MM.1S (cell line): ENCODE results near the gene FOXP1.

Source experiments
- DNase-seq: peaks from one replicate; pipeline ENCODE4 v3.0.0-alpha.2; 2015
- H2AFZ ChIP-seq: fragments of 300-600 bp; sonication (generic); 2 replicates; pipeline ENCODE4 v1.6.0; 2016; ENCODE audit warnings: antibody characterized with exemption, low read length
- H3F3A ChIP-seq: fragments of 300-600 bp; sonication (generic); 2 replicates; pipeline ENCODE4 v1.6.1; 2016; ENCODE audit warnings: mild to moderate bottlenecking, antibody characterized with exemption, low read length, moderate library complexity, mixed read lengths; ENCODE audit not compliant: insufficient read depth
- H3K27ac ChIP-seq: fragments of 300-600 bp; sonication (generic); 2 replicates; pipeline ENCODE4 v1.5.1; 2016; ENCODE audit warnings: mild to moderate bottlenecking, low read length
- H3K27me3 ChIP-seq: fragments of 300-600 bp; sonication (generic); replicated peaks from 2 replicates; pipeline ENCODE4 v1.6.0; 2016; ENCODE audit warnings: low read length; ENCODE audit not compliant: insufficient read depth
- H3K36me3 ChIP-seq: fragments of 300-600 bp; sonication (generic); replicated peaks from 2 replicates; pipeline ENCODE4 v1.6.1; 2016; ENCODE audit warnings: mild to moderate bottlenecking, low read length, mixed read lengths; ENCODE audit not compliant: insufficient read depth
- H3K4me1 ChIP-seq: fragments of 300-600 bp; sonication (generic); 2 replicates; pipeline ENCODE4 v1.6.1; 2016; ENCODE audit warnings: low read length, mixed read lengths
- H3K4me2 ChIP-seq: fragments of 300-600 bp; sonication (generic); 2 replicates; pipeline ENCODE4 v1.6.0; 2016; ENCODE audit warnings: low read depth, low read length
- H3K4me3 ChIP-seq: fragments of 300-600 bp; sonication (generic); 2 replicates; pipeline ENCODE4 v1.5.1; 2016; ENCODE audit warnings: low read length, mixed read lengths
- H3K79me2 ChIP-seq: fragments of 300-600 bp; sonication (generic); 2 replicates; pipeline ENCODE4 v1.6.1; 2016; ENCODE audit warnings: mixed run types, low read length, mixed read lengths
- H3K9ac ChIP-seq: fragments of 300-600 bp; sonication (generic); 2 replicates; pipeline ENCODE4 v1.6.1; 2016; ENCODE audit warnings: low read length, mixed read lengths
- H3K9me2 ChIP-seq: fragments of 300-600 bp; sonication (generic); replicated peaks from 2 replicates; pipeline ENCODE4 v1.6.1; 2016; ENCODE audit warnings: mild to moderate bottlenecking, low read length, mixed read lengths; ENCODE audit not compliant: insufficient read depth
- H3K9me3 ChIP-seq: fragments of 300-600 bp; sonication (generic); replicated peaks from 2 replicates; pipeline ENCODE4 v1.6.1; 2016; ENCODE audit warnings: mild to moderate bottlenecking, low read length, mixed read lengths; ENCODE audit not compliant: insufficient read depth
- H4K20me1 ChIP-seq: fragments of 300-600 bp; sonication (generic); 2 replicates; pipeline ENCODE4 v1.6.1; 2016; ENCODE audit warnings: mild to moderate bottlenecking, low read length, moderate library complexity, mixed read lengths; ENCODE audit not compliant: insufficient read depth
- CTCF ChIP-seq: fragments of 300-600 bp; sonication (generic); IDR thresholded peaks from 2 replicates; pipeline ENCODE4 v1.5.1; 2016; ENCODE audit warnings: antibody characterized with exemption, low read length, mixed read lengths
- EZH2 ChIP-seq: fragments of 300-600 bp; sonication (generic); optimal IDR thresholded peaks from 2 replicates; pipeline ENCODE3; 2017; ENCODE audit warnings: low read depth, mild to moderate bottlenecking, antibody characterized with exemption, low read length, mixed read lengths
- EZH2phosphoT487 ChIP-seq: fragments of 300-600 bp; sonication (generic); IDR thresholded peaks from 2 replicates; pipeline ENCODE4 v1.6.1; 2018; ENCODE audit warnings: antibody characterized with exemption, low read length

Gene FOXP1

DNA sequence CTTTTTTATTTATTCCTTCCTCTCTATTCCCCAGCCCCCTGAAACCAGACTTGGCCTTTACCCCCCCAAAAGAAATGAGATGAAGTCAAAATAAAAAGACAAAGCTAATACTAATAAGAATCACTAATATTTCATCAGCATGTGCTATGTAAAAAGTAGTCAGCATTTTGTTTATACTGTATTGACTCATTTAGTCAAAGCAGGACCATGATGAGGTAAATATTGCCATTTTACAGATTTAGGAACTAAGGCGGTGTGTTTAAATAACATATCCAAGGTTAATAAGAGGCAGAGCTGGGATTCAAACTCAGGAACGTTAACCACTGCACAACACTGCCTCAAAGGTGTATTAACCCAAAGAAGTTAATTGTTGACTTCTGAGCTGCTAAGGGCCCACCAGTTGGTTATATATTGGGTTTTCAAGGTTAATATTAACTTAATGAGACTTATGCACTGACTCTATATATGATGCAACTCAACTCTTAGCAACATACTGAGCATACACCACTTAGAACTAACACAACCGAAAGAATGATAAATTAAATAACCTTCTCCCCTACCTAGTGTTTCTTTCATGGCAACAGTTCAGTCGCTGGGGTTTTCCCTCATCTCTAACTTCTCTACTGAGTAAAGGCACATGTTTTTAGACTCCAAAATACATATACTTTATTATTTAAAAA, 34.7 kb downstream of the FOXP1 start:
- H3K27ac ChIP-seq = no peak overlapping the region

GRCh38 chr3:71547249-71548198, 36.0 kb downstream of the FOXP1 start:
- no peaks in the 10 kb centered on the region for H3K27me3 ChIP-seq
- H3K4me3 ChIP-seq = no peak overlapping the region
- H2AFZ ChIP-seq = no peak overlapping the region
- no peaks in the 10 kb centered on the region for H4K20me1 ChIP-seq
- H3K9me2 ChIP-seq = no peaks in the 10 kb centered on the region
- no peak for DNase-seq
- H3K4me2 ChIP-seq = no peak overlapping the region
- H3F3A ChIP-seq = no peaks in the 10 kb centered on the region
- H3K9ac ChIP-seq = no peak overlapping the region
- TF ChIP-seq CTCF (no peak), EZH2 (no peak), EZH2phosphoT487 (no peak)
- no peaks in the 10 kb centered on the region for H3K79me2 ChIP-seq
- H3K4me1 ChIP-seq = no peaks in the 10 kb centered on the region
- no peaks in the 10 kb centered on the region for H3K36me3 ChIP-seq
- no peaks in the 10 kb centered on the region for H3K9me3 ChIP-seq
- no peak overlapping the region for H3K27ac ChIP-seq

More for the DNA sequence above, 34.7 kb downstream of the FOXP1 start:
- H3K27me3 ChIP-seq = no peaks in the 10 kb centered on the region
- H3F3A ChIP-seq = no peaks in the 10 kb centered on the region
- H3K4me2 ChIP-seq = no peak overlapping the region
- no peak for DNase-seq
- H3K9ac ChIP-seq = no peak overlapping the region
- H3K9me2 ChIP-seq = no peaks in the 10 kb centered on the region
- no peak overlapping the region for H2AFZ ChIP-seq
- H4K20me1 ChIP-seq = no peaks in the 10 kb centered on the region
- TF ChIP-seq EZH2phosphoT487 (no peak), CTCF (no peak), EZH2 (no peak)
- H3K36me3 ChIP-seq = no peaks in the 10 kb centered on the region
- no peaks in the 10 kb centered on the region for H3K79me2 ChIP-seq
- H3K4me3 ChIP-seq = no peak overlapping the region
- H3K9me3 ChIP-seq = no peaks in the 10 kb centered on the region
- no peaks in the 10 kb centered on the region for H3K4me1 ChIP-seq

DNA sequence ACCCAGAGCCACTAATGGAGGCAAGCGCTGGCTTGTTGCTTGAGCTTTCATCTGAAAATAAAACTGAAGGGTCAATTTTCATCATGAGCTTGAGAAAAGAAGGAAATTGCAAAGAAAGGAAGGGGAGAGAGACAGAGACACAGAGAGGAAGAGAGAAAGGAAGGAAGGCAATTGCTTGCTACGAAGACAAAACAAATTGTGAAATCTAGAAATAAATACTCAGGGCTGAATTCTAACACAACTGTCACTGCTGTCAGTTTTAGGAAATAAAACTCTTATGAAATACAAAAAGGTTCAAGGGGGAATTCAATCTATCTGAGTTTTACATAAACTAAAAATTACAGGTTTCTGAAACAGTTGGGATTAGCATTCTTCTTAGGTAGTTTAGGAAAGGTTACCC, 36.7 kb downstream of the FOXP1 start:
- TF ChIP-seq CTCF = no peak
- TF ChIP-seq EZH2phosphoT487 = no peak
- TF ChIP-seq EZH2 = no peak
- no peaks in the 10 kb centered on the region for H3K36me3 ChIP-seq
- H3K9me3 ChIP-seq = no peaks in the 10 kb centered on the region
- no peak overlapping the region for H3K4me2 ChIP-seq
- H3K9me2 ChIP-seq = no peaks in the 10 kb centered on the region
- no peak overlapping the region for H3K4me3 ChIP-seq
- no peak overlapping the region for H3K9ac ChIP-seq
- no peak overlapping the region for H2AFZ ChIP-seq
- DNase-seq = no peak
- no peaks in the 10 kb centered on the region for H3F3A ChIP-seq
- H3K27ac ChIP-seq = no peak overlapping the region
- H3K79me2 ChIP-seq = no peaks in the 10 kb centered on the region
- no peaks in the 10 kb centered on the region for H3K27me3 ChIP-seq
- H4K20me1 ChIP-seq = no peaks in the 10 kb centered on the region
- H3K4me1 ChIP-seq = no peaks in the 10 kb centered on the region
